T-helper 22 cell (primary cell): ENCODE measurements around the gene CDH11.

Experiments
- DNase-seq: peaks from one replicate; pipeline ENCODE4 v3.0.0-alpha.2; 2020; ENCODE audit warnings: low read depth

Gene CDH11

GRCh38 chr16:65121870-65122723 is at the start of gene CDH11:
Gene CDH11 (minus strand): TSS chr16:65122063. CDS start chr16:65004869, 117,194 bp downstream.
- no peak for DNase-seq

GRCh38 chr16:65154321-65154720 is 32.5 kb upstream of the CDH11 start:
- no peak for DNase-seq

GRCh38 chr16:65153365-65154105 is 31.7 kb upstream of the CDH11 start:
- DNase-seq = no peak

GRCh38 chr16:65148804-65149203 is 26.9 kb upstream of the CDH11 start:
- no peak for DNase-seq

DNA sequence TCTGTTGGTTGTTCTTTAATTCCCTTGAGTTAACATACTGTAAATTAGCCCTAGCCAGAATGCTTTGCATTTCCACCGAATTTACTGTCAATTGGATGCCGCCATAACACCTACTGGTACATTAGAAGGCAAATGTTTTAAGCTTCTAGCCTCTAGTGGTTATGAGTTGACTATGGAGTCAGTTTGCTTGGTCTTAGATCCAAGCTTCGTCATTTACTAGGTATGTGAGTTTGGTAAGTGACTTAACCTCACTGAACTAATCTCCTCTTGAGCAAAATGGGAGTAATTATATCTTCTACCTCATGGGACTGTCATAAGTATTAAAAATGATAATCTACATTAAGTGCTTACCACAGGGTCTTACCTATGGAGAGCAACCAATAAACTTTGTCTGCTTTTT is 20.4 kb upstream of the CDH11 start:
- no peak for DNase-seq

GRCh38 chr16:65136681-65137080 is 14.8 kb upstream of the CDH11 start:
- no peak for DNase-seq

DNA sequence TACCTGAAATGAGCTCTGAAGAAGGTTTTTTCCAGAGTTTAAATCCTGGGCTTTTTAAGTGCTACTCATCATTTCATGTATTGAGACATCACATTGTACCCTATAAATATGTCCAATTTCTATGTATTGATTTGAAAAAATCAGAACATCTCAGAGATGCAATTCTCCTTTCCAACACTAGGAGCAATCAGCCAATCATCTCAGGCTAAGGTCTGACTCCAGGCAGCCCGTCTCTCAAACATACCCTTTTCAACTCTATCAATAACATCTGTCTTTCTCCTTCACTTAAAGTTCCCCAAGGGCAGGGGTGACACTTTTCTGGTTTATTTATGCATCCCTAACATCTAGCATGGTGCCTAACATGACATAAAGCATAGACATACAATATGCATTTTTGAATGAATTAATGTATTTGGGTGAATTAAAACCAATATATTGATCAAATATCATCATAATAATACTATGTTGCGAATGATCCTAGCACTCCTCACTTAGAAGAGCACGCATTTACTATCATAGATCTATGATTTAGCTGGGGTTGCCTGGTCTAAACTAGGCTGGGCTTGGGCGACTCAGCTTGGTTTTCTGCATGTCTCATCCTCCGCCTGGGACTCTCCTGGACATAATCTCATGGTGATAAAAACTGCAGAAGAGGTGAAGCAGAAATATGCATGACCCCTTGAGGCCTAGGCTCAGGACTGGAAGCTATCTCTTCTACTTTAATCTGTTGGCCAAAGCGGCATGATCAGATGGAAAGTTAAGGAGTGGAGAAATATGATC is 5.2 kb upstream of the CDH11 start:
- DNase-seq = no peak

- no peak for DNase-seq
Observed at GRCh38 chr16:65125871-65126270, 4.0 kb upstream of the CDH11 start.

DNA sequence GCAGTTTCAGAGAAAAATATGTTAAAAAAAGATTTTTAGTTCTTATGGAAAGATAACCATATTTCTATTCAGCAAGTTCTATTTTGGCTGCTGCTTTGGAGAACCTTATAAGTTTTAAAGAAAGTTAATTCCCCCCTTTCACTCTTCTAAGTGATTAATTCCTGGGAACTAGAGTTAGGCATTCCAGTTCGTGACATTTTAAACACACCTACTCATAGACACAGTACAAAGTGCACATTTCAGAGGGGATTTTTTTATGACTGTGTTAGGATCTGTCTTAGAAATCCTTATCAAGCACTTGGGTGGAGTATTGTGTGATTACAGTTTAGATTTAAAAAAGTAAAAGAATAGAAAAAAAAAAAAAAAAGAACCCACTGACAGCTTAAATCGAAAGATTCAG is 3.5 kb upstream of the CDH11 start:
- DNase-seq = no peak

DNA sequence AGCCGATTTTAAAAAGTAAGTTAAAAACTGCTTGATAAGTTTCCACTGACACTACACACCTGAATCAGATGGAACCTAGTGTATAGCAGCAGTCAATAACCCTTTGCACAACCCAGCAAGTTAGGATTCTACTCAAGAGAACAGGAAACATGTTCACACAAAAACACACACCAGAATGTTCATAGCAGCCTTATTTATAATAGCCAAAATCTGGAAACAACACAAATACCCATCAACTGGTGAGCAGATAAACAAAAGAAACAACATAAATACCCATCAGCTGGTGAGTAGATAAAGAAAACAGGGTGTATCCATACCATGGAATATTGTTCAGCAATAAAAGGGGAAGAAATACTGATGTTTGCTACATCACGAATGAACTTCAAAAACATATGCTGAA is 2.7 kb upstream of the CDH11 start:
- no peak for DNase-seq

DNA sequence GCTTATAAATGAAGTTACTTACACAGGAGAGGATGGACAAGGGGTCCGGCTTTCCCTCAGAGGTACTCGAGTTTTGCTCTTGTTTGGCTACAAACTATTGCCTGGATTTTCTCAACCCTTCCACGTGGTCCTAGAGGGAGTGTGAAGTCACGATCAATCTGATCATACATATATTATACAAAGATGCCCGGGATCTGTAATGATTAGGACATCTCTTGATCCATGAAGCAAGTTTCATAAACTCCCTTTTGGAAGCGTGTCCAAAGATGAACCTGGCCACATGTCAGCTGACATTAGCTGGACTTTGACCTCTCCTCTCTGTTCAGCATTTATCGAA is 2.3 kb upstream of the CDH11 start:
- no peak for DNase-seq

DNA sequence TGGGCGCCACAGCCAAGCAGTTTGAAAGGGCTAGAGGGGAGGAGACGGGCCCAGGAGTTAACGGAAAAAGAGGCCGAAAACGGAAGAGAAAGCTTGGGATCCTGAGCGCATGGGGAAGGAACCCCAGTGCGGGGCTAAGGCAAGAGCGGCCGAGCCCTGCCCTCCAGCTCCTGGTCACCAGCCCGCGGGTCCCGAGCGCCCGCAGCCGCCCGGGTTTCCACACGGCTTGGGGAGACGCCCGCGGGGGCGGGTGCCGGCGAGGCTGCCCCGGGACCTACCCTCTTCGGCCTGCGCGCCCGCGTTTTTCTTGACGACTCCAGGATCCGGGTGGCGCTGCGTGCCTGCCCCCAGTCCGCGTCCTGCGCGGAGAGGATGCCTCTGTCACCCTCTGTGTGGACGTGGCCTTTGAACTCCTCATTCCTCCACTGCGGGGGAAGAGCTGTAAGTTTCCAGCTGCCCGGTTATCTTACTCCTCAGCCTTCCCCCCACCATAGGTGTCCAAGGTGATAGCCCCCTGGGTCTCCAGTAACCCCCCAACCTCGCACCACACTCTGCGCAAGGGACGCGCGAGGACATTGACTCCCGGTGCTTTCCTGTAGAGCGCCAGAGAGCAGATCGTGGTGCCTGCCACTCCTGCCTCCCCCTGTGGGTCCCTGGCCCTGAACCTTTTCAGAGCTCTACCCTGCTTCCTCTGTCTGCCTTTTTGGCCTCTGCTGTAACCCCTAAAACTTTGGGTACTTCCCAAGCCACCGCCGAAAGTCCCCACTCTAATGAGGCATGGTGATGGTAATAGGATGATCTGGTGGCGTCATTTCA is 1.7 kb upstream of the CDH11 start:
- no peak for DNase-seq

GRCh38 chr16:65122724-65123395 is 997 bp upstream of the CDH11 start:
- DNase-seq = no peak

GRCh38 chr16:65120831-65121721 is 787 bp downstream of the CDH11 start:
- DNase-seq = no peak

GRCh38 chr16:65120461-65120830 is 1.4 kb downstream of the CDH11 start:
- no peak for DNase-seq

DNA sequence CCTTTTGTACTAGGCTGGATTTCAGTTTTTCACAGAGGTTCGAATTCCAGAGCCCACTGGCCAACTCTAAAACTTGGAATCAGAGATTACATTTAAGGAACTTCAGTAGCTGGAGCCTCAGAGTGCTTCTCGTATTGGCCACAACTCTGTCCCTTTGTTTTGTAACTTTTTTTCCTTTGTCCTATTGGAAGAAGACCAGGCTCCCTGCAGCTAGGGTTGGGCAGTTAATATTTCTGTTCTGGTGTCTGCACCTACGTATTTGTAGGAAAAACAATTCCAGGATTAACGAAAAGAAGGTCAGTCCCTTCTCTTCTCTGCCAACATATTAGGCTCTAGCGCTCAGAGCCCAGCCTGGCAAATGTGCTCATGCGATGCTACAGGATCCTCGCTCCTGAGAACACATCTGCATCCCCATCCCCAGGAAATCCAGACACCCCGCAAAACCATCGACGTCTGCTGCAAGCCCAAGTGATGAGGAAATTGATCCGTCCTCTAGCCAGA is 1.9 kb downstream of the CDH11 start:
- no peak for DNase-seq

GRCh38 chr16:65119435-65119834 is 2.4 kb downstream of the CDH11 start:
- no peak for DNase-seq

- no peak for DNase-seq
Observed at GRCh38 chr16:65118871-65119270, 3.0 kb downstream of the CDH11 start.

DNA sequence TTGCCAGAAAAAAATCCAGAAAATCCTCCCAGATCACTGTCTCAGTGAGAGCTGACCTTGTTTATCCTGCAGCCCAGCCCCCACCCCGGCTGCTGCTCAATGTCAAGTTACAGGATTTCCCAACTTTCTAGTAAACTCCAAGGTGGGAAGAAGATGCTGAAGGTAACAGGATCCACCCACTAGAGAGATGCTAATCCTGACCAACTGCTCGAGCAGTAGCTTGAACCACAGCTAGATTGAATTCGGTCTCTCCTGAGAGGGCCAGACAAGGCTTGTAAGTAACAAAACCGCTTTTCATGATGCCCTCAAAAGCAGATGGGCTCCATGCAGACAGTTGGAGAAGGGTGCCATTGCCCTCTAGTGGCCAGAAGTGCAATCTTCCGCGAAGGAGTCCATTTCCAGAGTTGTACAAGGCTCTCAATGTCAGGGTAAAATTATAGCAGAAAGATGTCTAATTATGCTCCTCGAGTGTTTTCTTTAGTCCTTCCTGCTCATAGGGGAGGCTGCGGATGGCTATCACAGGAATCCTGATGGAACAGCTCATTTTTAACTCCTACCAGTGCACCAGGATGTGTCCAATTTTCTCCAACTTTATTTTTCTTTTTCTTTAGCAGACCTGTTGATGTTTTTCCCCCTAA is 3.9 kb downstream of the CDH11 start:
- DNase-seq = no peak
